Measurements from ENCODE around the gene NOL9.

Gene NOL9

DNA sequence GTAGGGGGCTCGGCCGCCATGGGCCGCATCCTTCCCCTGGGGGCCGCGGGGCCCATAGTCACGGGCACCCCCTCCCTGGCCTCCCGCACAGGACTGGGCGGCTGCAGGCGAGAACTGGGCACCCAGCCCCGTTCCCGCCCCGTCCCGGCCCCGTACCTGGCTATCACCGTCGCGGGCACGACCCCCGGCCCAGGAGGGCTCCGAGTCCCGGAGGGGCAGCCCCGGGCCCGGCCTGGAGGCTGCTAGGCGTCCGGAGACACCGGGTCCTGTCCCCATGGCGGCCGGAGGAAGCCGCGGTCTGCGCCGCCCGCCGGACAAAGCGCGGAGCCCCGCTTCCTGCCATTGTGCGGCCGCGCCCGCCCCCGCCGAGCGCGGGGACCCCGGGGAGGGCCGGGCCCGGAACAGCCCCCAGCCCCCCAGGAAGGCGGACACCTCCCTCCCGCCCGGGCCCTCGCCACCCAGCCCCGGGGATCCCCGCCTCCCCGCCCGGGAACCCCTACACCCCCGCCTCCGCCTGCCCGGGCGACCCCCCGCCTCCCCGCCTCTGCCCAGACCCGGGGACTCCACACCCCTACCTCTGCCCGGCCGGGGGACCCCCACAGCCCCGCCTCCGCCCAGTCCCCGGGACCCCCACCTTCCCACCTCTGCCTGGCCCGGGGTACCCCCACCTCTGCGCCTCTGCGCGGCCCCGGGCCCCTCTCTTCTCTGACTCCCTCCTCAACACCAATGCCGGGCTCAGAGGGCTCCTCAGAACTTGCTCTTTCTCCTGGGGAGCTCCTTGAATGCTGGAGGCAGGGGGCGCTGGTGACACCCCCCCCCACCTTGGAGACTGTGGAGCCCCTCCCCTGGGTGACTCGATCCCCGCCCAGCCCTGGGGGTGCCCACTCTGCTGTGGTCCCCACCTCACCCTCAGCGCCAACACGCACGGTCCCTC, 68.9 kb downstream of the NOL9 start:
- no peak for DNase-seq

DNA sequence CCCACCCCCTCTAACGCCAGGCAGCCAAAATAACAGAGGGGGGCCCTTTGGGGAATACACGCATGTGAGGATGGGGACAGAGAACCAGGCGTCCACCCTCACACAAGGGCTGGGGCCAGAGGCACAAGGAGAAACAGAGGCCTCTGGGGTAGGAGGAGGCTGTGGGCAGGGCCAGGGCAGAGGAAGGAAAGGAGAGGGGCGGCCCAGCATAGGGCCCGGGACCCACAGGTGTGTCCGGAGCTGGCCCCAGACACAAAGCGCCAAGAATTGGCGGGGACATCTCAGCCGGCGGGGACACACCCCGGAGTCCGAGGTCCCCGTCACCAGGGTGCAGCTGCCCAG, 69.5 kb downstream of the NOL9 start:
- no peak for DNase-seq

DNA sequence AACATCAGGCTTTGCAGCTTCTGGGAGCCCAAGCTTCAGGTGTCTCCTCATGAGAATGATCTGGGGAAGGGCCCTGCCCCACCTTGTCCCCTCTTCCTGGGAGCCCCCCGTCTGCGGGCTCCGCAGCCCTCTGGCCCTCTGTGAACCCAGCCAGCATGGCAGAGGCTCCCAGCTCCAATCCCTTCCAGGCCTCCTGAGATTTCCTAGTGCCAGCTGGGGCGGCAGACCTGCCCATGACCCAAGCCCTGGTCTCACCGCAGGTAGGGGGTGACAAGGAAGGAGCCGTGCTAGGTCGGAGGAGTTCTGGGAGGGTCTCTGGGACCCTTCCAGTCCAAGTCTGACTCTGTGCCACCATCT, 70.6 kb downstream of the NOL9 start:
- DNase-seq: no peak

- DNase-seq: no peak
Measured at GRCh38 chr1:6483017-6483760, 71.1 kb downstream of the NOL9 start.

GRCh38 chr1:6481820-6482219, 72.5 kb downstream of the NOL9 start:
- no peak for DNase-seq

DNA sequence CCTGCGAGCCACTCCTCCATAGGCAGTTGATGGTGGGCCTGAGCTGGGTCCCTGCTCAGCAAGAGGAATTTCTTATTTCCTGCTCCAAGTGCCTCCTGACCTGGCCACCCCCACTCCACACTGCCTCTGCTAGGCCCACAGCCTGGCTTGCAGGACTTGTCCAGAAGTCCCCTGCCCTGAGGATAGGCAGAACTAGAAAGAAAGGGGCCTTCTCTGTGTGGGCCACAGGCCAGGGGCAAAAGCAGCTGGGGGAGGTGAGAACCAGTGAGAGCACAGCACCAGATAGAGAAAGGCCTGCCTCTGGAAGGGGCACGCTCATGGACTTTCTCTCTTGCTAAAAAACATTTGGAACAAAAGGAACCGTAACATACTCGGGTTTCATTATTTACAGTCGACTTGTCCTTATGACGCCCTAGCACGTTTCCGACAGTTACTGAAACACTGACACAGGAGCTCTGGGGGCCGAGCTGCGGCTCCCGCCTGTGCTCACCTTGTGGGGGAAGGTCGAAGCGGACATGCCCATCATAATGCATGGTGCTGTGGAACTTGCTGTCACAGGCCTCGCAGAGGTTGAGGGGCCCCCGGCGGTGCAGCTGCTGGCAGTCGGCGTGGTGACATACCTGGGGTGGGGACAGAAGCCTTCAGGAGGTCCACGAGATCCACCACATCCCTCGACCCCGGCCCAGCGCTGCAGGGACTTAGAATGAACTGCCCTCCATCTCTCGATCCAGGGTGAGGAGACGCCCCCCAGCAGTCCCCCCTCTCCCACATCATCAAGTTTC, 77.1 kb downstream of the NOL9 start:
- no peak for DNase-seq

GRCh38 chr1:6476483-6476882, 77.8 kb downstream of the NOL9 start:
- DNase-seq: no peak

DNA sequence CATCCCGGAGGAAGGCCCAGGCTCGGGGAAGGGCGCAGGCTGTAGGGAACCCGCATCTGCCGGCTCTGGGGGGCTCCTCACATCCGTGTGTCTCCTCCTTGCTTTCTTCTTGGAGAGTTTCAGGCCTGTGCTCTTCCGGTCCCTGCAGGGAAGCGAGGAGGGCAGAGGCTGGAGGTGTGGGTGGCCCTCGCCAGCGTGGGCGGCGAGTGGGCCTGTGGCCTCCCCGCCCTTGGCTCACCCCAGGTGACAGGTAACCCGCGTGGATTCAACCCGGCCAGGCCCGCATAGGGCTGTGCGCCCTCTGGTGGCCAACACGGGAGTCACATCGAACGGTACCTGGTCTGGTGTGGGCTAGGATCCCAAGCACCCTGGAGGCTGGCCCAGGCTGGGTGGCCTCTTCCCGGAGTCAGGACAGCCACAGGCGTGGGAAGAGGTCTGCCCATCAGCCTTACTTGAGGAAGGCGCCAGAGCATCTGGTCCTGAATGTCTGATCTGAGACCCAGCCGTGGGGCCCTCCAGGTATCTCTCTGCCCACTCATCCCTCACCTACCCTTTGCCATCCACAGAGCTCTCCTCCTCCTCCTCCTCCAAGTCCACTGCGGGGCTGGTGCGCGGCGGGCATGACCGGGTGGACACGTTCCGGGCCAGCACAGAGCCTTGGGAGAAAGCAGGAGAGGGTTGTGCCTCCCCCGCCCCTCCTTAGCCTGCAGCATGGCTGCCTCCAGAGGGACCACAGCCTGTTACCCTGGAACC, 78.8 kb downstream of the NOL9 start:
- DNase-seq: peak; percentile 33

DNA sequence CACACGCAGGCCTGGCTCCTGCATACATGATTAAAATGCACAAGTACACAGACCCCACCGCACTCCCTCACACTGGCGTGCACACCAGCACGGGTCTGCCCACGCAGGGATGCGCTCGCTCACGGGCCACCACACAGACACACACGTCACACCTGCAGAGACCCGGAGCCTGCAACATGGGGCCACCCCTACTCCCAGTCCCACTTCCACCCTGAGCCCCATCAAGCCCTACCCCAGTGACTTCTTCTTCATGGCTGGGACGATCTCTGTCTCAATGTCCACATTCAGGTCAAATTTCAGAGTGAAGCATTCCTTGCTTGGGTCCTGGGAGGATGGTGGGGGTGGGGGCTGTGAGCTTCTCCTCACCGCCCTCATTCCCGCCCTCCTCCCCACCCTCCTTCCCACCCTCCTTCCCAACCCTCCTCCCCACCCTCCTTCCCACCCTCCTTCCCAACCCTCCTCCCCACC, 79.5 kb downstream of the NOL9 start:
- no peak for DNase-seq

- DNase-seq: peak; percentile 19
Measured at GRCh38 chr1:6473974-6474814, 80.1 kb downstream of the NOL9 start.

DNA sequence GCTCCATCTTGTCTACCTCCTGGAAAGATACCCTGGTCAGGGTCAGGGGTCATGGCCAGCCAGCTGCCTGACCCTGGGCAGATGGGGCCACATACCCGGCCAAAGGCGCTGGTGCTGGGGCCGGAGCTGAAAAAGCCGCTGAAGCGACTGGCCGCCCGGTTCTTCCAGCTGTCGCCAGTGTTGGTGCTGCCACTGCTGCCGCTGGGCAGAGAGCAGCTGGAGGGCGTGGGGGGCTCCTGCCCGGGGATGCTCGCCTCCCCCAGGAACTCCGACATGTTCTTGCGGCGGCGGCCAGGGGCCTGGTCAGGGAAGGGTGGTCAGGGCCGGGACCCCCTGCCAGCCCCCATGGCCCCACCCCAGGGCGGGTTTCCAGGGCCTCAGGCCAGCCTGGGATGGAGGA, 81.2 kb downstream of the NOL9 start:
- DNase-seq: no peak

GRCh38 chr1:6472391-6472790, 81.9 kb downstream of the NOL9 start:
- DNase-seq: no peak

GRCh38 chr1:6471970-6472368, 82.3 kb downstream of the NOL9 start:
- no peak for DNase-seq

Data from NCI-H2171 (cell line).